GM03348 (cell line): ENCODE measurements around the gene GRIP2.

Source experiments
- DNase-seq: peaks from one replicate; pipeline ENCODE4 v3.0.0; 2012; ENCODE audit warnings: low spot score

The GRIP2 gene

DNA sequence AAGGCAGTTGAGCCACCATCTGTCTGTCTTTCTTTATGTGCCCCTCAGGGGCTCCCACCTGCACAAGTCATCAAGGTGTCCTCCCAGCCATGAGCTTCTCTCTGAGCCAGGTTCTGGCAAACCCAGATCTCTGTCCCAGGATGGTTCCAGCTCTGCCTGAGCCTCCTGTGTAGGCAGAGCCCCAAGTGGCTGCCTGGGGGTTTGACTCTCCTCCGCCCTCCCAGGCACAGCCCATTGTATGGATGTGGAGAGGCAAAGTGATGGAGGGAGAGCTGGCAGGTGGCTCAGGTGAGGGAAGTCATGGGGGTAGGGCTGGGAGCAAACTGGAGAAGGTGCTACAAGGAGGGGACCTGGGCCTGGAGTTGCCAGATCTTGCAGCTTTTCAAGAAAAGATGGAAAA is 56.9 kb downstream of the GRIP2 start:
- no peak for DNase-seq

GRCh38 chr3:14482271-14482721 is 57.8 kb downstream of the GRIP2 start:
- no peak for DNase-seq

- no peak for DNase-seq
These were observed 58.5 kb downstream of the GRIP2 start for GRCh38 chr3:14481646-14482036.

DNA sequence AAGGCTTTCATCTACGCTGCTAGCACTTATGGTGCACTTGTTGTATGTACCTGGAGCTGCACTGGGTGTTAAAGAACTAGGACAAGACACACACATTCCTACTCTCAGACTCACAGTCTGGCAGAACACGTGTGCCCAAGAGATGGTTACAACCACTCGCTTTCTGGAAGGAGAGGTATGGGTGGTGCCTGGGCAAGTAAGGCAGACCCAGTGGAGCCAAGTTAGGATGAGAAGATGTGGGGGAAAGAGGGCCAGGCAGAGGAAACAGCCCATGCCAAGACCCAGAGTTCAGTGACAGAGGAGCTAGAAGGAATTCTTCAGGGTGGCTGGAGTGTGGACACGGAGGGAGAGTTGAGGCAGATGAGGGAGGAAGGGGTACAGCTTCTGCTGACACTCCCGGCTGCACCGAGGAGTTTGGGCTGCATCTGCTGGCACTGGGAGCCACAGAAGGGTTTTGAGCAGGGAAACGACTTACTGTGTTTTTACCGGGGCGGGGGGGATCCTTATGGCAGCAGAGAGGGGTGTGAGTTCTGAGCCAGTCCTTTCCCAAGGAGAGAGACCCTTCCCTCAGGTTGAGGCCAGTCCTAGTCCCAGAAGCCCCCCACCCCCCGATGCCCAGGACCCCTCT is 59.0 kb downstream of the GRIP2 start:
- no peak for DNase-seq

DNA sequence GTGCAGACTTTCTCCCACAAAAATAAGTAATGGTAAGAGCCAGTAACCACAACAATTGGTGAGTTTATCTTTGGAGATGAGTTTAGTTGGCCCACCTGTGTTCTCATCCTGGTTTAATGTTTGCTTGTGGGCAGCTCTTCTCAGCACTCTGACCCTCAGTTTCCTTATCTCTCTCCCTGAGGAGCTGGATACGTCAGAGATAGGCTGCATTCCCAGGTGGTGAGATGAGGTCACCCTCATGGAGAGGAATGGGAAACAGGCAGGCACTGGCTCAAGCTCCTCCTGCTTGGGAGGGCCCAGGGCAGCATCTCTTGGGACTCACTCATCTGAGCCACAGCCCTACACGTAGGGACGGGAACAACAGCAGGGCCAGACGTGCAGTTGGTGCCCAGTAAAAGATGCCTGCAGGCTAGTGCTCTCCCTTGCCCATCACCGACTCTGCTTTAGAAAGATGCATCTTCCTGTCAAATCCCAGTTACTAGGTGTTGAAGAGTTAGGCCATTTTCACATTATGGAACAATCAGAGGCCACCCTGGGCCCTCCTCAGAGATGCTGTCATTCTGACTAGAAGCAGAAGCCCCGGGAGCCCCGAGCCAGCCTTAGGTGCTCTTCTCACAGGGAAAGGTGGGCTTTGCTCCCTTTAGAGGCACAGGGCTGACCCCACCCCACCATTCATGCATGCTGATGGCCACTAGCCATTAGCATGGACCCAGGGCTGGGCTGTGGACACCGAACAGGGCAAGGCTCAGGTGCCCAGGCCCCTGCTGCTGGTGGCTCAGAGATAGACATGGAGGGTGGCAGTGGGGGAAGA is 59.7 kb downstream of the GRIP2 start:
- no peak for DNase-seq

DNA sequence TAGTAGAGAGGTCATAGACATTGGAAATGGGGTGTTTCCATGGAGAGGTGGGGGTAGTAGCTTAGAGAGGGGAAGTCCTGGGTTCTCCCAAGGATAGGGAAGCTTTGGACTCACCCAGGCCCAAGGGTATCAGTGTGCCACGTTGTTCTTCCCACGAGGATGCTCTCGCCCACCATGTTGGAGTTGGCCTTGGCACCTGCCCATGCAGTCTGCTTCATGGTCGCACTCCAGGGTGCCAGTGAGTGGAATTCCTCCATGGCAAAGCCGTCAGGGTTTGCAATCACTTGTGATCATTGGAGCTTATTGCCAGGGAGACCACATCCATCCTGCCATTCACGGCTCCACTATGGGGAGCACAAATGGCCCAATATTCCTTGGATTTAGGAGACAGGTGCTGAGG is 60.6 kb downstream of the GRIP2 start:
- DNase-seq: no peak

DNA sequence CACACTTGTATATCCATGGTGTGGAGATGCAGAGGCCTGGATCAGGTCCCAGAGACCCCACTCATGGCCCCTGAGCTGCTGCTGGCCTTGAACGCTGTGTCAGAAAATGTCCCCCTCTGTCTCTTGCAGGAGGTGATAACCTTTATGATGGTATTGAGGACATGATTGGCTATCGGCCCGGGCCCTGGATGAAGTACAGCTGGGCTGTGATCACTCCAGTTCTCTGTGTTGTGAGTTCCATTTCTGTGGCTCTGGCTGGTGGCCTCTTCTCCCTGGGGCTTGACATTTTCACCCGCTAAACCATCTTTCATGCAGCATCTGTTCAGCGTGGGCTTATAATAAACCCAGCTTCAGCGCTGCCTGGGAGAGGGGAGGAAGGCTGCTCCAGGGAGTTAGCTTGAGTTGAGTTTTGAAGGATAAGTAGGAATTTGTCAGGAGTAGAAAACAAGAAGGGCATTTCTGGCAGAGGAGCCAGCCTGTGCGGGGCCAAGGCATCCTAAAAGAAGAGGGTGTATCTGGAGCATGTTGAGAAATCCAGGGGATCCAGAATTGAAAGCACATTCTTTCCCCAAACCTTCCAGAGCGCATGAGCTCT is 61.1 kb downstream of the GRIP2 start:
- no peak for DNase-seq

- no peak for DNase-seq
These were observed 62.7 kb downstream of the GRIP2 start for GRCh38 chr3:14477311-14477935.

DNA sequence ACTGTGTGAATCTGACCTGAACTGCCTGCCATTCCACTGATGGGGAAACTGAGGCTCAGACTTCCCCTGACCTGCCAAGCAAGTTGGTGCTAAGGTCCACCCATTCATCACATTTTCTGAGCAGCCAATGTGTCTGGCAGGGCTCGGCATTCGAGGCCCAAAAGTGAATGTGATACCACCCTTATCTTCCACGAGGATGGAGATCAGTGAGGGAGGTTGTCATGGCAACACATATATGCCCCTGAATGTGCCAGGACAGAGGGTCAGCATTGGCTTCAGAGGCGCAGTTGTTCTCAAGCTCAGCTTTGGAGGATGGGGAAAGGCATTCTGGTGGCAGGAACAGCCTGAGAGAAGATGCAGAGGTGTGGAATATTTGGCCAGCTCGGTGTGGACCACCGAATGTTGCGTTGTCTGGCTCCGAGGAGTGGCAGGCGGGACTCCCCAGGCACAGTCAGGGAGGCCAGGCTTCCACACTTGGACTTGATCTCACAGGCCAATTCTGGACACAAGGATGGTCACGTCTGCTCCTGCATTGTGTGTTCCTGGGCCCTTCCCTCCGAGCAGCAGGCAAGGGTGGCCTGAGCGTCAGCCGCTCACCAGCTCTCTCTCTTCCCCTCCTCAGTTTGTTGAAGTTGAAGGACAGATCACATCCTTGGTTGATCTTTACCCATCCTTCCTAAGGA is 63.4 kb downstream of the GRIP2 start:
- DNase-seq: no peak

DNA sequence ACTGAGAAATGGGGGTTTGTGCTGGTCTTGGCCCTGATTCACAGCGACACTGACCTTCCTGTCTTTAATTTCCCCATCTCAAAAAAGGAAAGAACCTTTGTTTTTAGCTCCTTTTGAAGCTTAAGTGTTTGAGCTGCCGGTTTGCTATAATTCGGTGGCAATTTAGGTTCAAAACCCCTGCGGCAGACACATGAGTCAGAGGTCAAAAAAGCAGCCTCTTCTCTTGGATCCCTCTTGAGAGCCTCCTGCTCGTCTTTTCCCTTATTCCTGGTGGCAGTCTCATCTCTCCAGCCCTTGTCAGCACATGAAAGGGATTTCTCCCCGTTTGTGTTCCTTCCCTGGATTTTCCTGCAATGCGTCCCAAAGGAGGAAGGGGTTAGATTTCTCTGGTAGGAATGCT is 64.5 kb downstream of the GRIP2 start:
- DNase-seq: no peak

DNA sequence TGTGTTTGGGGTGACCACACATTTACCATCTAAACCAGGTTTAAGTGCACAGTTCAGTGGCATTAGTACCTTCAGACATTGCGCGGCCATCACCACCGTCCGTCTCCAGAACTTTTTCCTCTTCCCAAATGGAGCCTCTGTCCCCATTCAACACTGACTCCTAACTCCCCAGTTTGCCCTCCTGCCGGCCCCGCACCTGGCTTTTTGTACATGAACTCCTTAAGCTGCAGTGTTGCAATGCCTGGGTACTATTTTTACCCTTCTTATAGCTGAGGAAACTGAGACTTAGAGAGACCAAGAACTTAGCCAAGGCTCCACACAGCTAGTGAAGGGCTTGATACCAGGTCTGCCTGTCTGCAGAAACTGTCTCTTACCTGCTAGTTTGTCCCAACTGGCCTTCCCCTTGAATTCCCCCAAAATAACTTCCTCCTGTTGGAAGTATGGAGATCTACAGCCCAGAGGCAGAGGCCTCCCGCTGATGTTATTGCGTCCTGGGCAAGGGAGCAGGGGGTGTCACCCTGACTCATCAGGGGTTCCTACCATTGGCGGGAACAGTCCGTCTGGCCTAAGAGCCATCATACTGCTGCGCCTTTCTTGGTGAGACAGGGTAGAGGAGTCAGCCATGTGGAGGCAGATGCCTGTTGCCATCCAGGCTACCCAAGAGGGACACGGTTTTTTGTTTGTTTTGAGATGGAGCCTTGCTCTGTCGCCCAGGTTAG is 65.6 kb downstream of the GRIP2 start:
- DNase-seq: no peak

- no peak for DNase-seq
These were observed 66.7 kb downstream of the GRIP2 start for GRCh38 chr3:14473411-14473891.

- DNase-seq: peak; percentile 94
These were observed 67.4 kb downstream of the GRIP2 start for GRCh38 chr3:14472471-14473351.

GRCh38 chr3:14471690-14472089 is 68.5 kb downstream of the GRIP2 start:
- DNase-seq: no peak

- DNase-seq: no peak
These were observed 69.1 kb downstream of the GRIP2 start for GRCh38 chr3:14471016-14471415.

- no peak for DNase-seq
These were observed 69.7 kb downstream of the GRIP2 start for GRCh38 chr3:14470461-14470860.

GRCh38 chr3:14468621-14468981 is 71.5 kb downstream of the GRIP2 start:
- DNase-seq: no peak

DNA sequence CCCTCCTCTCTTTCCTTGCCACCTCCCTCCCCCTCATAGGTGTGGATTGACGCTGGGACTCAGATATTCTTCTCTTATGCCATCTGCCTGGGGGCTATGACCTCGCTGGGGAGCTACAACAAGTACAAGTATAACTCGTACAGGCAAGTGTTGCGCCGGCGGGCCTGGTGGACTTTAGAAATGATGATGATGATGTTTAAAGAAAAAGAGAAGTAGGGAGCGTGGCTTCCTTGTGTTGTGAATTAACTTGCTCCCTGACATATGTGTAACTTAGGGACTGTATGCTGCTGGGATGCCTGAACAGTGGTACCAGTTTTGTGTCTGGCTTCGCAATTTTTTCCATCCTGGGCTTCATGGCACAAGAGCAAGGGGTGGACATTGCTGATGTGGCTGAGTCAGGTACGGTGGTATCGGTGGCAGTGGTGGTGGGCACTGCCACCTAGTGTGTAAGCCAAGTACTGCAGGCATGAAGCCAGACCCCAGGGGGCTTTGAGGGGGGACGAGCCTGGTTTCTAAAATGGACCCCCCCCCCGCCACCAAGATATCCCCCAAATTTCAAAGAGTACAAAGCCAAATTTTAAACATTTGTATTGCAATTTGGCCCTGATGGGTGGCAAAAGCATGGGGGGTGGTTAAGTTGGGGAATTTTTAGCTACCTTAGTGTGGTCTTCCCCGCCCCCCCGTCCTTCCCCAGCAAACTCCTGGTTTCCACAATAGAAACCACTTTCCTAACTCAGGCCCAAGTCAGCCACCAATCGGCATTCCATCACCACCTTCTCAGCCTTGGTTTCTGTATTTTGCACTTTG is 72.1 kb downstream of the GRIP2 start:
- DNase-seq: peak; percentile 82

GRCh38 chr3:14466179-14466903 is 73.8 kb downstream of the GRIP2 start:
- DNase-seq: no peak
